Measurements from ENCODE around the gene MRPL58. TPM values are rescaled to one million over a fixed set of nuclear protein-coding genes. Genes with fewer than 3 reads are reported as not detected.

Gene MRPL58
- polyA plus RNA-seq, 1 donor (not counting 4 experiments of a cell fraction or from before 2014, with no cell fraction given): 61.1 TPM

GRCh38 chr17:75064460-75064859 lies 52.0 kb downstream of the MRPL58 start:
- Histone ChIP-seq H2AFZ (ENCODE audit: control insufficient read depth, low read length) (no peak overlapping the region), H3K36me3 (ENCODE audit: control insufficient read depth in 2 of 2, extremely low read depth in 1 of 2, insufficient read depth in 2 of 2, low read length in 2 of 2) (peaks cover 24 to 36% of the 10 kb centered on the region in 2 experiments), H4K20me1 (ENCODE audit: control insufficient read depth, extremely low read depth, insufficient read depth, low read length) (no peaks in the 10 kb centered on the region), H3K4me2 (ENCODE audit: control insufficient read depth, extremely low read depth, insufficient read depth, low read depth, low read length) (no peak overlapping the region), H3K27me3 (ENCODE audit: control insufficient read depth, extremely low read depth, insufficient read depth, low read length) (no peaks in the 10 kb centered on the region), H3K9me1 (ENCODE audit: control insufficient read depth, extremely low read depth, insufficient read depth, low read length) (no peaks in the 10 kb centered on the region), H3K9ac (ENCODE audit: control insufficient read depth, extremely low read depth, insufficient read depth, low read length) (no peak overlapping the region), H3K27ac (ENCODE audit: control insufficient read depth, insufficient read depth, low read length) (no peak overlapping the region), H3K4me1 (ENCODE audit: control insufficient read depth, extremely low read depth, insufficient read depth, low read length) (no peaks in the 10 kb centered on the region), H3K9me3 (ENCODE audit: control insufficient read depth, low read depth, low read length) (no peaks in the 10 kb centered on the region), H3K79me2 (ENCODE audit: control insufficient read depth, insufficient read depth, low read length) (no peaks in the 10 kb centered on the region), H3K4me3 (ENCODE audit: control insufficient read depth in 2 of 3, extremely low read depth in 1 of 3, insufficient read depth in 2 of 3, low read depth in 1 of 3, low read length in 3 of 3) (no peak overlapping the region)
- dilution Hi-C loops (cut with MboI; ENCODE audit: extremely low pct_ligation_motif_present, low sequenced_read_pairs): no loop called here
- FAIRE-seq (no peak), DNase-seq (ENCODE audit: low read depth, low spot score) (no peak)
- TF ChIP-seq, protein P1, sequence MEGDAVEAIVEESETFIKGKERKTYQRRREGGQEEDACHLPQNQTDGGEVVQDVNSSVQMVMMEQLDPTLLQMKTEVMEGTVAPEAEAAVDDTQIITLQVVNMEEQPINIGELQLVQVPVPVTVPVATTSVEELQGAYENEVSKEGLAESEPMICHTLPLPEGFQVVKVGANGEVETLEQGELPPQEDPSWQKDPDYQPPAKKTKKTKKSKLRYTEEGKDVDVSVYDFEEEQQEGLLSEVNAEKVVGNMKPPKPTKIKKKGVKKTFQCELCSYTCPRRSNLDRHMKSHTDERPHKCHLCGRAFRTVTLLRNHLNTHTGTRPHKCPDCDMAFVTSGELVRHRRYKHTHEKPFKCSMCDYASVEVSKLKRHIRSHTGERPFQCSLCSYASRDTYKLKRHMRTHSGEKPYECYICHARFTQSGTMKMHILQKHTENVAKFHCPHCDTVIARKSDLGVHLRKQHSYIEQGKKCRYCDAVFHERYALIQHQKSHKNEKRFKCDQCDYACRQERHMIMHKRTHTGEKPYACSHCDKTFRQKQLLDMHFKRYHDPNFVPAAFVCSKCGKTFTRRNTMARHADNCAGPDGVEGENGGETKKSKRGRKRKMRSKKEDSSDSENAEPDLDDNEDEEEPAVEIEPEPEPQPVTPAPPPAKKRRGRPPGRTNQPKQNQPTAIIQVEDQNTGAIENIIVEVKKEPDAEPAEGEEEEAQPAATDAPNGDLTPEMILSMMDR (optimal IDR thresholded peaks at IDR 0.05 in 1 of 3, IDR thresholded peaks at IDR 0.05 in 1 of 3, conservative IDR thresholded peaks at IDR 0.05 in 1 of 3; ENCODE audit: extremely low read depth in 1 of 3, insufficient read depth in 2 of 3, low read length in 3 of 3): no peak
- TF ChIP-seq EZH2 (IDR thresholded peaks at IDR 0.05; ENCODE audit: low read length): no peak

GRCh38 chr17:75064867-75065561 lies 52.5 kb downstream of the MRPL58 start:
- no peaks in the 10 kb centered on the region for H3K9me3 ChIP-seq (ENCODE audit: control insufficient read depth, low read depth, low read length)
- FAIRE-seq: no peak
- H3K9ac ChIP-seq (ENCODE audit: control insufficient read depth, extremely low read depth, insufficient read depth, low read length): no peak overlapping the region
- no peaks in the 10 kb centered on the region for H3K27me3 ChIP-seq (ENCODE audit: control insufficient read depth, extremely low read depth, insufficient read depth, low read length)
- H3K36me3 ChIP-seq (ENCODE audit: control insufficient read depth in 2 of 2, extremely low read depth in 1 of 2, insufficient read depth in 2 of 2, low read length in 2 of 2): peaks cover 20 to 30% of the 10 kb centered on the region in 2 experiments
- H3K27ac ChIP-seq (ENCODE audit: control insufficient read depth, insufficient read depth, low read length): no peak overlapping the region
- H3K4me2 ChIP-seq (ENCODE audit: control insufficient read depth, extremely low read depth, insufficient read depth, low read depth, low read length): no peak overlapping the region
- no peak for DNase-seq (ENCODE audit: low read depth, low spot score)
- H2AFZ ChIP-seq (ENCODE audit: control insufficient read depth, low read length): no peak overlapping the region
- dilution Hi-C loops (cut with MboI; ENCODE audit: extremely low pct_ligation_motif_present, low sequenced_read_pairs): no loop called here
- no peaks in the 10 kb centered on the region for H4K20me1 ChIP-seq (ENCODE audit: control insufficient read depth, extremely low read depth, insufficient read depth, low read length)
- no peak overlapping the region for H3K4me3 ChIP-seq (ENCODE audit: control insufficient read depth in 2 of 3, extremely low read depth in 1 of 3, insufficient read depth in 2 of 3, low read depth in 1 of 3, low read length in 3 of 3)
- no peaks in the 10 kb centered on the region for H3K4me1 ChIP-seq (ENCODE audit: control insufficient read depth, extremely low read depth, insufficient read depth, low read length)
- H3K9me1 ChIP-seq (ENCODE audit: control insufficient read depth, extremely low read depth, insufficient read depth, low read length): no peaks in the 10 kb centered on the region
- no peaks in the 10 kb centered on the region for H3K79me2 ChIP-seq (ENCODE audit: control insufficient read depth, insufficient read depth, low read length)
- TF ChIP-seq EZH2 (IDR thresholded peaks at IDR 0.05; ENCODE audit: low read length): no peak
- TF ChIP-seq, protein P1 (optimal IDR thresholded peaks at IDR 0.05 in 1 of 3, IDR thresholded peaks at IDR 0.05 in 1 of 3, conservative IDR thresholded peaks at IDR 0.05 in 1 of 3; ENCODE audit: extremely low read depth in 1 of 3, insufficient read depth in 2 of 3, low read length in 3 of 3): no peak

All from keratinocyte (primary cell).